ENCODE measurements around the gene S100A7A.
A peak's percentile ranks its signal among the peaks of the same experiment; 100 is the strongest.

S100A7A gene

DNA sequence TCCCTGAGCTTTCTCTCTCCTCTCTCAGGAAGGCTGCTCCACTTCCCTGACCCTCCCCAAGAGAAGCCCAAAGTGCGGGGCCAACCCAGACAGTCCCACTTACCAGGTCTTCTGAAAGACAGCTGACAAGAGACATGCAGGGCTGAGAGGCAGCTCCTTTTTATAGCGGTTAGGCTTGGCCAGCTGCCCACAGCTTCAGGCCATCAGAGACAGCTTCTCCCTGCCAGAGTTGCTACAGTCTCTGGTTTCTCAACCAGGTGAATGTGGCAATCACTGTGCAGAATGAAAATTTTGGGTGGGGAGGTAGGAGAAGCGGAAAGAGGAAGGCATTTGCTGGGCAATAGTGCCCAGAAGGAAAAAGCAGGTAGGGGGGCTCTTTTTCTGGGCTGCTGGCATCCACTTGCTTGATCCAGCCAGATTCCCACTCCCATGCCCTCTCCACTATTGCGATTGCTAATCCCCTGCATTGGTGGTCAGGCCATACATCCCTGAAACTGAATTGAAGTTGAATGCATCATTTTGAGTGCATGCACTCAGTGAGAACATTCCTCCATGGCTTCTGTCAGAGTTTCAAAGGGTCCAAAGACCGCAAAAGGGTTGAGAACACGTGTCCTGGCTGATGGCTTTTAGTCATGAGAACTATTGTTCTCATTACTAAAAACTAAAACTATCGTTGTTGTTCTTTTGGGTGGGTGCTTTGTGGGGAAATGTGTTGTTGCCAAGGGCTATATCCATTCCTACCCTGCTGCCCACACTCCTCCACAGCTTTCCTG is 25.2 kb upstream of the S100A7A start, which contains the start of gene S100A8:
Gene S100A8 (minus strand): TSS at position 136 of the 773 bp plus-strand sequence. CDS start 538 bp downstream, outside the sequence.
- H3K27ac ChIP-seq (replicated peaks) = peak within 1 kb of the TSS; percentile 88

DNA sequence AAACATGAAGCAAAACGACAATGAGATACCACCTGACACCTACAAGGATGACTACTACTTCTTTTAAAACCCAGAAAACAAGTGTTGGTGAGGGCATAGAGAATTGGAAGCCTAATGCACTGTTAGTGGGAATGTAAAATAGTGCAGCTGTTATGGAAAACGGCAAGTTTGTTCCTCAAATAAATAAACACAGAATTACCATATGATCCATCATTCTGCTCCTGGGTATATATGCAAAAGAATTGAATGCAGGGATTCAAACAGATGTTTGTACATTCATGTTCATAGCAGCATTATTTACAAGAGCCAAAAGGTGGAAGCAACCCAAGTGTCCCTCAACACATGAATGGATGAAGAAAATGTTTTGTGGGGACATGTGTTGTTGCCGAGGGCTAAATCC is 24.1 kb upstream of the S100A7A start:
- TF ChIP-seq, protein P1, sequence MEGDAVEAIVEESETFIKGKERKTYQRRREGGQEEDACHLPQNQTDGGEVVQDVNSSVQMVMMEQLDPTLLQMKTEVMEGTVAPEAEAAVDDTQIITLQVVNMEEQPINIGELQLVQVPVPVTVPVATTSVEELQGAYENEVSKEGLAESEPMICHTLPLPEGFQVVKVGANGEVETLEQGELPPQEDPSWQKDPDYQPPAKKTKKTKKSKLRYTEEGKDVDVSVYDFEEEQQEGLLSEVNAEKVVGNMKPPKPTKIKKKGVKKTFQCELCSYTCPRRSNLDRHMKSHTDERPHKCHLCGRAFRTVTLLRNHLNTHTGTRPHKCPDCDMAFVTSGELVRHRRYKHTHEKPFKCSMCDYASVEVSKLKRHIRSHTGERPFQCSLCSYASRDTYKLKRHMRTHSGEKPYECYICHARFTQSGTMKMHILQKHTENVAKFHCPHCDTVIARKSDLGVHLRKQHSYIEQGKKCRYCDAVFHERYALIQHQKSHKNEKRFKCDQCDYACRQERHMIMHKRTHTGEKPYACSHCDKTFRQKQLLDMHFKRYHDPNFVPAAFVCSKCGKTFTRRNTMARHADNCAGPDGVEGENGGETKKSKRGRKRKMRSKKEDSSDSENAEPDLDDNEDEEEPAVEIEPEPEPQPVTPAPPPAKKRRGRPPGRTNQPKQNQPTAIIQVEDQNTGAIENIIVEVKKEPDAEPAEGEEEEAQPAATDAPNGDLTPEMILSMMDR (IDR thresholded peaks at IDR 0.05; ENCODE audit: insufficient read depth, low read length) = no peak
- Histone ChIP-seq H3K27ac (replicated peaks) (peak overlapping the region; percentile 88; the same call in 1 of the 2 replicates), H3K4me3 (replicated peaks; ENCODE audit: insufficient read depth, low read length) (no peak overlapping the region), H3K27me3 (ENCODE audit: insufficient read depth, poor library complexity, severe bottlenecking) (no peaks in the 10 kb centered on the region)
- DNase-seq (ENCODE audit: low read depth in 1 of 2, low spot score in 1 of 2) = no peak

More for the DNA sequence above, 25.2 kb upstream of the S100A7A start, which contains the start of gene S100A8:
- no peaks in the 10 kb centered on the region for H3K27me3 ChIP-seq (ENCODE audit: insufficient read depth, poor library complexity, severe bottlenecking)
- peak; percentile 81 to 98 for DNase-seq (ENCODE audit: low read depth in 1 of 2, low spot score in 1 of 2)
- TF ChIP-seq GABPA (IDR thresholded peaks at IDR 0.05; ENCODE audit: low read depth) (no peak; the same call in 1 of the 2 replicates), SPI1 (IDR thresholded peaks at IDR 0.05; ENCODE audit: borderline replicate concordance, low read depth) (peak; percentile 87), POLR2AphosphoS5 (IDR thresholded peaks at IDR 0.05; ENCODE audit: low read depth) (peak; percentile 94)
- TF ChIP-seq, protein P1 (IDR thresholded peaks at IDR 0.05; ENCODE audit: insufficient read depth, low read length) = no peak
- TF ChIP-seq, protein P2, sequence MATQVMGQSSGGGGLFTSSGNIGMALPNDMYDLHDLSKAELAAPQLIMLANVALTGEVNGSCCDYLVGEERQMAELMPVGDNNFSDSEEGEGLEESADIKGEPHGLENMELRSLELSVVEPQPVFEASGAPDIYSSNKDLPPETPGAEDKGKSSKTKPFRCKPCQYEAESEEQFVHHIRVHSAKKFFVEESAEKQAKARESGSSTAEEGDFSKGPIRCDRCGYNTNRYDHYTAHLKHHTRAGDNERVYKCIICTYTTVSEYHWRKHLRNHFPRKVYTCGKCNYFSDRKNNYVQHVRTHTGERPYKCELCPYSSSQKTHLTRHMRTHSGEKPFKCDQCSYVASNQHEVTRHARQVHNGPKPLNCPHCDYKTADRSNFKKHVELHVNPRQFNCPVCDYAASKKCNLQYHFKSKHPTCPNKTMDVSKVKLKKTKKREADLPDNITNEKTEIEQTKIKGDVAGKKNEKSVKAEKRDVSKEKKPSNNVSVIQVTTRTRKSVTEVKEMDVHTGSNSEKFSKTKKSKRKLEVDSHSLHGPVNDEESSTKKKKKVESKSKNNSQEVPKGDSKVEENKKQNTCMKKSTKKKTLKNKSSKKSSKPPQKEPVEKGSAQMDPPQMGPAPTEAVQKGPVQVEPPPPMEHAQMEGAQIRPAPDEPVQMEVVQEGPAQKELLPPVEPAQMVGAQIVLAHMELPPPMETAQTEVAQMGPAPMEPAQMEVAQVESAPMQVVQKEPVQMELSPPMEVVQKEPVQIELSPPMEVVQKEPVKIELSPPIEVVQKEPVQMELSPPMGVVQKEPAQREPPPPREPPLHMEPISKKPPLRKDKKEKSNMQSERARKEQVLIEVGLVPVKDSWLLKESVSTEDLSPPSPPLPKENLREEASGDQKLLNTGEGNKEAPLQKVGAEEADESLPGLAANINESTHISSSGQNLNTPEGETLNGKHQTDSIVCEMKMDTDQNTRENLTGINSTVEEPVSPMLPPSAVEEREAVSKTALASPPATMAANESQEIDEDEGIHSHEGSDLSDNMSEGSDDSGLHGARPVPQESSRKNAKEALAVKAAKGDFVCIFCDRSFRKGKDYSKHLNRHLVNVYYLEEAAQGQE (IDR thresholded peaks at IDR 0.05; ENCODE audit: insufficient replicate concordance, low read depth) = peak; percentile 67
- peak within 1 kb of the TSS; percentile 42 for H3K4me3 ChIP-seq (replicated peaks; ENCODE audit: insufficient read depth, low read length)

DNA sequence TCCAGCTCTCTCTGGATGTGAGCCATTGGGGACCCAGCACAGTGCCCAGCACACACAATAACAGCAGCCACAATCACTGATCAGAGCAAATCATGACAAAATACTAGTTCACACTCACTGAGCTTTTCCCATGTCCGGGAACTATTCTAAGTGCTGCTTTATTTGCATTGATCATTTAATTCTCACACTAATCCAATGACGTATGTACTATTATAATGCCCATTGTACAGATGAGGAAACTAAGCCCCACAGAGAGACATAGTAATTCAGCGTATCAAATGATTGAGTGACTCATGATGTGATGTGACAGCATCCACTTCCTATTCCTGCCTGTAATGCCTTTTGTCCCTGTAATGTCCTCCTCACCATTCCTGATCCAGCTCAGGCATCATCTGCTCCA is 23.5 kb upstream of the S100A7A start:
- DNase-seq (ENCODE audit: low read depth in 1 of 2, low spot score in 1 of 2) = no peak
- TF ChIP-seq, protein P1 (IDR thresholded peaks at IDR 0.05; ENCODE audit: insufficient read depth, low read length) = no peak
- TF ChIP-seq, protein P2 (IDR thresholded peaks at IDR 0.05; ENCODE audit: insufficient replicate concordance, low read depth) = no peak
- TF ChIP-seq SPI1 (IDR thresholded peaks at IDR 0.05; ENCODE audit: borderline replicate concordance, low read depth) = no peak
- Histone ChIP-seq H3K4me3 (replicated peaks; ENCODE audit: insufficient read depth, low read length) (no peak overlapping the region), H3K27me3 (ENCODE audit: insufficient read depth, poor library complexity, severe bottlenecking) (no peaks in the 10 kb centered on the region), H3K27ac (replicated peaks) (no peak overlapping the region; the same call in 1 of the 2 replicates)
